Stomach (tissue), 9 donors: ENCODE measurements around the gene MGAT4A. TPM values are rescaled to one million over a fixed set of nuclear protein-coding genes. Genes with fewer than 3 reads are reported as not detected.
"Not testable (repeated sequence)": the region's sequence is repeated elsewhere in the genome, so short reads cannot be mapped to it uniquely, and the experiment has no call there.

ENCODE experiments used
- DNase-seq, 2 donors: peaks; one replicate each; pipeline versions ENCODE4 v3.0.0 to v3.0.0-alpha.2; 2013 to 2019
- H3K27ac ChIP-seq, 5 donors: fragments of 200-600 bp in 4 of 5; sonication (generic) in 4 of 5; one replicate each; pipeline ENCODE4 v1.5.1; 2013 to 2019; ENCODE audit warnings: mild to moderate bottlenecking in 1 of 5, moderate library complexity in 1 of 5
- H3K27me3 ChIP-seq, 3 donors: fragments of 200-600 bp; sonication (generic); one replicate each; pipeline ENCODE4 v1.5.1; 2017 to 2019; ENCODE audit warnings: mixed run types in 1 of 3
- H3K36me3 ChIP-seq, 4 donors: fragments of 200-600 bp; sonication (generic); 1 replicate in 3 of 4; 2 replicates in 1 of 4; pipeline ENCODE4 v1.5.1; 2016 to 2019
- H3K4me1 ChIP-seq, 4 donors: fragments of 200-600 bp; sonication (generic); one replicate each; pipeline ENCODE4 v1.5.1; 2016 to 2019
- H3K4me3 ChIP-seq, 4 donors: fragments of 200-600 bp; sonication (generic) in 3 of 4; one replicate each; pipeline ENCODE4 v1.5.1; 2016 to 2019; ENCODE audit warnings: mild to moderate bottlenecking in 1 of 4
- H3K9me3 ChIP-seq, 4 donors: fragments of 200-600 bp; sonication (generic); one replicate each; pipeline ENCODE4 v1.5.1; 2016 to 2019
- EP300 ChIP-seq: sonication (generic); formaldehyde crosslinking; IDR thresholded peaks from one replicate; pipeline ENCODE4 v1.6.1; 2017; ENCODE audit warnings: antibody characterized with exemption
- POLR2A ChIP-seq, 4 donors: fragments of 450-650 bp; IDR thresholded peaks; one replicate each; pipeline ENCODE4 v1.6.1; 2016; ENCODE audit warnings: antibody characterized with exemption in 4 of 4, control low read depth in 2 of 4, mild to moderate bottlenecking in 1 of 4, moderate library complexity in 1 of 4
- POLR2AphosphoS5 ChIP-seq, 3 donors: sonication (generic); formaldehyde crosslinking; IDR thresholded peaks; one replicate each; pipeline ENCODE4 v1.6.1; 2016; ENCODE audit warnings: antibody characterized with exemption in 3 of 3
- WGBS, 5 donors: extraction: QIAGEN DNeasy Blood & Tissue Kit in 3 of 5; methylation state at CpG; one replicate each; pipeline versions ENCODE4 v1.1.5 to v1.1.7; 2013 to 2018; 5-methylcytosine and 5-hydroxymethylcytosine counted together
- intact Hi-C: fragments of 100-400 bp; cut with DNase I; formaldehyde crosslinking; loops from one replicate; pipeline ENCODE4 v1.15.1; 2023; ENCODE audit warnings: low total_unique reads
- polyA plus RNA-seq, 3 donors: library from polyadenylated mRNA; stranded (reverse); fragments of 200-250 nt; gene quantifications; one replicate each; pipeline ENCODE4 v1.2.3, GENCODE V29; 2013
- total RNA-seq, 5 donors: library from RNA; depleted of rRNA; stranded (reverse); fragments of >200 nt; gene quantifications; one replicate each; pipeline versions ENCODE4 v1.1.0 to v1.2.3, GENCODE V29; 2014 to 2016
- TF ChIP-seq, protein P1 (sequence below), 7 experiments: fragments of 450-650 bp in 4 of 7; fragments of 200-600 bp in 3 of 7; sonication (generic) in 3 of 7; IDR thresholded peaks; one replicate each; pipeline ENCODE4 v1.5.1; 2016 to 2019; ENCODE audit warnings: antibody characterized with exemption in 7 of 7, control low read depth in 2 of 7, mild to moderate bottlenecking in 1 of 7
- donor health status: healthy with polysubstance abuse.
- donor health status: Bipolar disorder and iron deficiency.
- donor health status: healthy.

Gene MGAT4A
- total and polyA plus RNA-seq, 8 donors, result 4.8 to 81.1 (median 11.8) TPM

DNA sequence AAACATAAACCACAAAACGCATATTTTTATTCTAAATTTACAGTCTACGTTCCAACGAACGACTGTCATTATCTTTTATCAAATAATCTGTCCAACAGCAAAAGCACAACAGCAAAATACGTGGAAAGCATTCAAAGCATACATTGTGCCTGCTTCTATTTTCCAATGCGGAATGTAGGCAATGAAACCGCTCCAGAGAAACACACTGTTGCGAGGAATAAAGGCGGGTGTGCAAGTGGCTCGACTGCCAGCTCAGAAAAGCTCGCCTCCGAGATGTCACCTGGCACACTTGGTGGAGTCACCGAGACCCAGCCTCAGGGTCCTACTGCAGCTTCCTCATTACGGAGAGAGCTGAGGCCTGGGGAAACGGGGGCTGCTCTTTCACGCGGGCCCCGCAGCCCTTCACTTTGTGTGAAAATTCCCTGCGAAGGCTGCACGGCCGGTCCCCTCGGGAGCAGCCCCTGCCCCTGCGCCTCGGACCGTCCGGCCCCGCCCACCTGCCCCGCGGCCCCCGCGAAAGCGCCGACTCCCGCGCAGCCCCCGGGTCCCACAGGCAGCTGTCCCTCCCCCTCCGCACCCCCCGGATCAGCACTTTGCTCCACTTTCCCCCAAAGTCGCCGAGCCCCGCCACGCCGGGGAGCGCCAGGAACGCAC lies 752 bp downstream of the MGAT4A start:
- Histone ChIP-seq H3K27me3 (no peaks in the 10 kb centered on the region), H3K27ac (peak overlapping the region; percentile 88 to 94 (median 90)), H3K4me3 (peak overlapping the region; percentile 83 to 89 (median 86)), H3K36me3 (peaks cover 0 to 6% (median 1%) of the 10 kb centered on the region in 4 donors), H3K4me1 (peaks cover 22 to 69% (median 45%) of the 10 kb centered on the region in 4 donors), H3K9me3 (no peaks in the 10 kb centered on the region)
- intact Hi-C loops, result no loop called here
- 0 to 2% (median 0%) methylated on average over 25 to 45 of the region's 45 CpGs for WGBS, 5 donors
- DNase-seq, result peak; percentile 65 to 83
- TF ChIP-seq, protein P1, sequence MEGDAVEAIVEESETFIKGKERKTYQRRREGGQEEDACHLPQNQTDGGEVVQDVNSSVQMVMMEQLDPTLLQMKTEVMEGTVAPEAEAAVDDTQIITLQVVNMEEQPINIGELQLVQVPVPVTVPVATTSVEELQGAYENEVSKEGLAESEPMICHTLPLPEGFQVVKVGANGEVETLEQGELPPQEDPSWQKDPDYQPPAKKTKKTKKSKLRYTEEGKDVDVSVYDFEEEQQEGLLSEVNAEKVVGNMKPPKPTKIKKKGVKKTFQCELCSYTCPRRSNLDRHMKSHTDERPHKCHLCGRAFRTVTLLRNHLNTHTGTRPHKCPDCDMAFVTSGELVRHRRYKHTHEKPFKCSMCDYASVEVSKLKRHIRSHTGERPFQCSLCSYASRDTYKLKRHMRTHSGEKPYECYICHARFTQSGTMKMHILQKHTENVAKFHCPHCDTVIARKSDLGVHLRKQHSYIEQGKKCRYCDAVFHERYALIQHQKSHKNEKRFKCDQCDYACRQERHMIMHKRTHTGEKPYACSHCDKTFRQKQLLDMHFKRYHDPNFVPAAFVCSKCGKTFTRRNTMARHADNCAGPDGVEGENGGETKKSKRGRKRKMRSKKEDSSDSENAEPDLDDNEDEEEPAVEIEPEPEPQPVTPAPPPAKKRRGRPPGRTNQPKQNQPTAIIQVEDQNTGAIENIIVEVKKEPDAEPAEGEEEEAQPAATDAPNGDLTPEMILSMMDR (IDR thresholded peaks at IDR 0.05), result no peak
- peak in 2 of 3 donors; percentile 34 to 43 for TF ChIP-seq POLR2AphosphoS5 (IDR thresholded peaks at IDR 0.05)
- no peak for TF ChIP-seq EP300
- no peak for TF ChIP-seq POLR2A (IDR thresholded peaks at IDR 0.05)

DNA sequence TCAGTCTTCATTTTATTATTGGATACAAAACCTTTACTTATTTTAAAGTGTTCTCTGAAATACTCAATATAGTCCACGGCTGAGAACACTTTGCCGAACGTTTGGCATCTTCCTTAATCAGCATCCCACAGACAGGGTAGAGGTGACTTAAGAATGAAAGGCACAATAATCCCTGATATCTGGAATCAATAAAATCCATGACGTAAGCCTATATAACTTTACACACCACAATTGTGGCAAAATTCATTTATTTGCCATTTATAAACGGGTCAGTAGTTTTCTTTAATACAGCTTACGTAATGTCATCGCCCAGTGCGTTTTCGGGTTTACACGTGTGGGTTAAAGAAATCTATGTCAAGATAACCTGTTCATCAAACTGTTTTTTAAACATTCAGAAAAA lies 1.3 kb downstream of the MGAT4A start:
- DNase-seq, result no peak
- peak overlapping the region in 4 of 5 donors; percentile 88 to 94 (median 90) for H3K27ac ChIP-seq
- intact Hi-C loops, result no loop called here
- H3K4me1 ChIP-seq, result peaks cover 22 to 68% (median 47%) of the 10 kb centered on the region in 4 donors
- H3K27me3 ChIP-seq, result no peaks in the 10 kb centered on the region
- H3K9me3 ChIP-seq, result no peaks in the 10 kb centered on the region
- peak overlapping the region; percentile 83 to 89 (median 86) for H3K4me3 ChIP-seq
- H3K36me3 ChIP-seq, result peaks cover 0 to 6% (median 1%) of the 10 kb centered on the region in 4 donors
- TF ChIP-seq POLR2AphosphoS5 (IDR thresholded peaks at IDR 0.05), result no peak
- no peak for TF ChIP-seq POLR2A (IDR thresholded peaks at IDR 0.05)
- TF ChIP-seq, protein P1 (IDR thresholded peaks at IDR 0.05), result no peak
- no peak for TF ChIP-seq EP300
- 14 to 28% (median 16%) methylated on average over 10 of the region's 10 CpGs for WGBS, 5 donors

DNA sequence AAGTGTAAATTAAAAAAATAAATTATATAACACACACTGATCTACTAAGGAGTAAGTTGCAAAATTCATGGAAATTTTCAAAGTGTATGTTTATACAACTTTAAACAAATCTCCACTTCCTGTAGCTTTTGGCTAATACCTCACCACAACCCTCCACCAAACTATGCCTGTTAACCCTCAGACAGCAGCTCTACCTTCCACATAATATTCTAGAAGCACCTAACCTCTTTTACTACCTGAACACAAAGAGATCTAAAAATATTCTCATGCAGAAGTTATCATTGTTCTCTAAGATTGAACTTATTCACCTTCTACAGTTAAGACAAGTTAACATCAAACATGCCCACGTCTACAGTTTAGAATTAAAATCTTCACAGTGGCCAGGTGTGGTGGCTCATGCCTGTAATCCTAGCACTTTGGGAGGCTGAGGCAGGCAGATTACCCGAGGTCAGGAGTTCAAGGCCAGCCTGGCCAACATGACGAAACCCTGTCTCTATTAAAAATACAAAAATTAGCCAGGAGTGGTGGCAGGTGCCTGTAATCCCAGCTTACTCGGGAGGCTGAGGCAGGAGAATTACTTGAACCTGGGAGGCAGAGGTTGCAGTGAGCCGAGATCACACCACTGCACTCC lies 2.7 kb downstream of the MGAT4A start:
- H3K27me3 ChIP-seq, H3K9me3 ChIP-seq, intact Hi-C loops, DNase-seq: not testable (repeated sequence)
- peaks cover 22 to 74% (median 48%) of the 10 kb centered on the region in 4 donors for H3K4me1 ChIP-seq
- peaks cover 0 to 14% (median 6%) of the 10 kb centered on the region in 4 donors for H3K36me3 ChIP-seq
- peak overlapping the region; percentile 36 to 88 (median 63) for H3K27ac ChIP-seq
- H3K4me3 ChIP-seq, result peak overlapping the region in 1 of 4 donors; percentile 1
- WGBS, 5 donors, result 49 to 65% (median 54%) methylated on average over 5 of the region's 5 CpGs

- Histone ChIP-seq H3K4me1 (peaks cover 22 to 68% (median 44%) of the 10 kb centered on the region in 4 donors), H3K36me3 (peaks cover 0 to 21% (median 9%) of the 10 kb centered on the region in 4 donors), H3K4me3 (no peak overlapping the region), H3K9me3 (no peaks in the 10 kb centered on the region), H3K27me3 (no peaks in the 10 kb centered on the region), H3K27ac (peak overlapping the region in 4 of 5 donors; percentile 36 to 88 (median 66))
- TF ChIP-seq, protein P1 (IDR thresholded peaks at IDR 0.05), result no peak
- TF ChIP-seq EP300, result no peak
- no peak for TF ChIP-seq POLR2A (IDR thresholded peaks at IDR 0.05)
- no peak for TF ChIP-seq POLR2AphosphoS5 (IDR thresholded peaks at IDR 0.05)
- DNase-seq, result no peak
- WGBS, 5 donors, result 40 to 51% (median 44%) methylated on average over 5 of the region's 5 CpGs
- intact Hi-C loops, result no loop called here
Observed at GRCh38 chr2:98727369-98728087, 3.4 kb downstream of the MGAT4A start.
